ENCODE data around the gene NDUFS4. TPM values are rescaled to one million over a fixed set of nuclear protein-coding genes. Genes with fewer than 3 reads are reported as not detected.

The NDUFS4 gene
- polyA plus RNA-seq, 1 of the 3 experiments (the other 2 are of a cell fraction) = 104 TPM

- H3K27ac ChIP-seq (ENCODE audit: low read depth in 2 of 2, low read length in 1 of 2) = no peak overlapping the region
- 70% methylated on average over 2 of the region's 2 CpGs for WGBS (ENCODE audit: low lambda C conversion rate)
Observed at GRCh38 chr5:53549792-53550191, 10.6 kb upstream of the NDUFS4 start.

More at GRCh38 chr5:53549792-53550191, 10.6 kb upstream of the NDUFS4 start:
- Histone ChIP-seq H3K4me1 (ENCODE audit: control insufficient read depth in 1 of 2, insufficient read depth in 2 of 2, low read depth in 1 of 2, low read length in 1 of 2) (no peaks in the 10 kb centered on the region), H3K27me3 (ENCODE audit: insufficient read depth) (no peaks in the 10 kb centered on the region), H3K4me2 (no peak overlapping the region), H3K9me3 (no peaks in the 10 kb centered on the region), H3K79me2 (ENCODE audit: insufficient read depth) (no peaks in the 10 kb centered on the region), H3F3A (replicated peaks; ENCODE audit: insufficient read depth) (no peaks in the 10 kb centered on the region), H2AFZ (ENCODE audit: low read depth) (no peak overlapping the region; the same call in 1 of the 2 replicates), H3K9ac (no peak overlapping the region), H3K36me3 (replicated peaks in 1 of 2; ENCODE audit: control insufficient read depth in 1 of 2, insufficient read depth in 2 of 2, low read length in 1 of 2) (no peaks in the 10 kb centered on the region), H4K20me1 (ENCODE audit: insufficient read depth) (no peaks in the 10 kb centered on the region), H3K4me3 (ENCODE audit: low read depth in 2 of 2, low read length in 1 of 2) (no peak overlapping the region), H3K9me2 (no peaks in the 10 kb centered on the region)
- no peak for DNase-seq
- ChIA-PET POLR2A (no interaction called here), CTCF (interaction anchor here (0.6 kb wide), 1 partner anchor 526 kb away, joined by 3 read pairs; no protein-coding TSS in a partner anchor)
- TF ChIP-seq EP300 (IDR thresholded peaks at IDR 0.05; ENCODE audit: borderline replicate concordance in 1 of 2, low read depth in 1 of 2, low read length in 1 of 2) (no peak), USF2 (IDR thresholded peaks at IDR 0.05; ENCODE audit: borderline replicate concordance, low read depth, low read length) (no peak), USF1 (IDR thresholded peaks at IDR 0.05; ENCODE audit: borderline replicate concordance, low read depth) (no peak), YY1 (IDR thresholded peaks at IDR 0.05; ENCODE audit: low read depth) (no peak), ELF1 (IDR thresholded peaks at IDR 0.05) (no peak), SIN3A (IDR thresholded peaks at IDR 0.05; ENCODE audit: borderline replicate concordance, low read depth, low read length) (no peak), TAF1 (IDR thresholded peaks at IDR 0.05; ENCODE audit: borderline replicate concordance, low read depth, low read length) (no peak), EZH2phosphoT487 (IDR thresholded peaks at IDR 0.05; ENCODE audit: borderline replicate concordance, low read depth) (no peak), FOXM1 (IDR thresholded peaks at IDR 0.05; ENCODE audit: low read depth) (no peak), FOXJ3 (CRISPR knock-in tag; IDR thresholded peaks at IDR 0.05) (no peak), CTCF (IDR thresholded peaks at IDR 0.05) (no peak), RXRA (IDR thresholded peaks at IDR 0.05; ENCODE audit: borderline replicate concordance, low read depth) (no peak), RAD21 (IDR thresholded peaks at IDR 0.05; ENCODE audit: low read length) (no peak), JUND (IDR thresholded peaks at IDR 0.05) (no peak), CHD2 (IDR thresholded peaks at IDR 0.05; ENCODE audit: low read length, partially characterized antibody) (no peak), SMC3 (IDR thresholded peaks at IDR 0.05; ENCODE audit: low read depth, low read length) (no peak), RCOR1 (IDR thresholded peaks at IDR 0.05; ENCODE audit: low read length) (no peak)
- TF ChIP-seq, protein P1, sequence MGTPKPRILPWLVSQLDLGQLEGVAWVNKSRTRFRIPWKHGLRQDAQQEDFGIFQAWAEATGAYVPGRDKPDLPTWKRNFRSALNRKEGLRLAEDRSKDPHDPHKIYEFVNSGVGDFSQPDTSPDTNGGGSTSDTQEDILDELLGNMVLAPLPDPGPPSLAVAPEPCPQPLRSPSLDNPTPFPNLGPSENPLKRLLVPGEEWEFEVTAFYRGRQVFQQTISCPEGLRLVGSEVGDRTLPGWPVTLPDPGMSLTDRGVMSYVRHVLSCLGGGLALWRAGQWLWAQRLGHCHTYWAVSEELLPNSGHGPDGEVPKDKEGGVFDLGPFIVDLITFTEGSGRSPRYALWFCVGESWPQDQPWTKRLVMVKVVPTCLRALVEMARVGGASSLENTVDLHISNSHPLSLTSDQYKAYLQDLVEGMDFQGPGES (IDR thresholded peaks at IDR 0.05; ENCODE audit: low read depth, low read length) = no peak
- TF ChIP-seq, protein P2, sequence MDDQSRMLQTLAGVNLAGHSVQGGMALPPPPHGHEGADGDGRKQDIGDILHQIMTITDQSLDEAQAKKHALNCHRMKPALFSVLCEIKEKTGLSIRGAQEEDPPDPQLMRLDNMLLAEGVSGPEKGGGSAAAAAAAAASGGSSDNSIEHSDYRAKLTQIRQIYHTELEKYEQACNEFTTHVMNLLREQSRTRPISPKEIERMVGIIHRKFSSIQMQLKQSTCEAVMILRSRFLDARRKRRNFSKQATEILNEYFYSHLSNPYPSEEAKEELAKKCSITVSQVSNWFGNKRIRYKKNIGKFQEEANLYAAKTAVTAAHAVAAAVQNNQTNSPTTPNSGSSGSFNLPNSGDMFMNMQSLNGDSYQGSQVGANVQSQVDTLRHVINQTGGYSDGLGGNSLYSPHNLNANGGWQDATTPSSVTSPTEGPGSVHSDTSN (IDR thresholded peaks at IDR 0.05) = no peak
